ENCODE data around the gene DIP2C. TPM values are rescaled to one million over a fixed set of nuclear protein-coding genes. Genes with fewer than 3 reads are reported as not detected.

DIP2C gene
- total and polyA plus RNA-seq, 2 donors from 2014 or later, result 6.2 to 22.6 TPM

GRCh38 chr10:519055-519715 lies 170.3 kb downstream of the DIP2C start:
- Histone ChIP-seq H3K27me3 (ENCODE audit: control insufficient read depth, insufficient read depth, low read length) (no peaks in the 10 kb centered on the region), H3K4me1 (ENCODE audit: control insufficient read depth in 2 of 3, insufficient read depth in 2 of 3, low read depth in 1 of 3, low read length in 3 of 3) (no peaks in the 10 kb centered on the region), H3K27ac (ENCODE audit: low read depth in 2 of 2, low read length in 2 of 2) (no peak overlapping the region), H3K9me3 (ENCODE audit: control insufficient read depth in 2 of 3, insufficient read depth in 1 of 3, low read length in 3 of 3) (no peaks in the 10 kb centered on the region), H3K9ac (ENCODE audit: low read length in 3 of 3) (no peak overlapping the region), H3K4me3 (ENCODE audit: low read length in 3 of 3) (no peak overlapping the region), H3K36me3 (ENCODE audit: control insufficient read depth in 2 of 3, insufficient read depth in 3 of 3, low read length in 3 of 3) (no peaks in the 10 kb centered on the region)
- no peak for TF ChIP-seq CTCF (IDR thresholded peaks at IDR 0.05; ENCODE audit: borderline replicate concordance, extremely low read depth, insufficient read depth)
- FAIRE-seq, result no peak
- DNase-seq, result no peak
- intact Hi-C loops (cut with DNase I), result no loop called here

DNA sequence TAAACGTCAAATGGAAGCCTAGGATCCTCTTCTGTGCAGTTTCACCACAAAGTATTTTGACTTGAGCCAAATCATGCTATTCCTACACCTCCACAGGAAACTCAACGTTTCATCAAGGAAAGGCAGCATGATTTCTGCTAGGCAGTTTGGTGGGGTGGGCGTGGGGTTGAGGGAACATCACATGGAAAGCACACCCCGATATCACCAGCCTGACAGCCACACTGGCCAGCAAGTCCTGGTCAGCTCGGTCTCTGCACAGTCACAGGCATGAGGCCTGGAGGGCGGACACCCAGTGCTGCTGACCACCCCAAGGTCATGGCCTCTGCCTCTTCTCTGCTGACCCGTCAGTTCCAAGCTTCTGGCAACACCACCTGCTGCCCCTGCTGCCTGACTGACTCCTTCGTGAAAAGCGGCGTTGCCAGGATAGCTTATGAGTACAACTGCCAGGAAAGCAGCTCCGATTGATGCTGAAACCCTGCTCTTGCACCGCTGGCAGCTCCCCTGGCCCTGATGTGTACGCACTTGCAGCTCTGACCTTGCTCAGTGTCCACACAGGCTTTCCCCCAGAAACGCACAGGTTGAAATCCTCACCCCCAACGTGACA lies 171.5 kb downstream of the DIP2C start:
- Histone ChIP-seq H3K4me1 (ENCODE audit: control insufficient read depth in 2 of 3, insufficient read depth in 2 of 3, low read depth in 1 of 3, low read length in 3 of 3) (peaks cover 0 to 7% (median 0%) of the 10 kb centered on the region in 3 donors), H3K9me3 (ENCODE audit: control insufficient read depth in 2 of 3, insufficient read depth in 1 of 3, low read length in 3 of 3) (no peaks in the 10 kb centered on the region), H3K27me3 (ENCODE audit: control insufficient read depth, insufficient read depth, low read length) (no peaks in the 10 kb centered on the region), H3K4me3 (ENCODE audit: low read length in 3 of 3) (no peak overlapping the region), H3K9ac (ENCODE audit: low read length in 3 of 3) (no peak overlapping the region), H3K36me3 (ENCODE audit: control insufficient read depth in 2 of 3, insufficient read depth in 3 of 3, low read length in 3 of 3) (no peaks in the 10 kb centered on the region), H3K27ac (ENCODE audit: low read depth in 2 of 2, low read length in 2 of 2) (no peak overlapping the region)
- TF ChIP-seq CTCF (IDR thresholded peaks at IDR 0.05; ENCODE audit: borderline replicate concordance, extremely low read depth, insufficient read depth), result no peak
- FAIRE-seq (no peak), DNase-seq (peak in 2 of 5 donors; percentile 39 to 58)
- intact Hi-C loops (cut with DNase I), result no loop called here

GRCh38 chr10:517241-517830 lies 172.1 kb downstream of the DIP2C start:
- Histone ChIP-seq H3K27me3 (ENCODE audit: control insufficient read depth, insufficient read depth, low read length) (no peaks in the 10 kb centered on the region), H3K9ac (ENCODE audit: low read length in 3 of 3) (no peak overlapping the region), H3K36me3 (ENCODE audit: control insufficient read depth in 2 of 3, insufficient read depth in 3 of 3, low read length in 3 of 3) (no peaks in the 10 kb centered on the region), H3K27ac (ENCODE audit: low read depth in 2 of 2, low read length in 2 of 2) (no peak overlapping the region), H3K4me1 (ENCODE audit: control insufficient read depth in 2 of 3, insufficient read depth in 2 of 3, low read depth in 1 of 3, low read length in 3 of 3) (peaks cover 0 to 7% (median 0%) of the 10 kb centered on the region in 3 donors), H3K9me3 (ENCODE audit: control insufficient read depth in 2 of 3, insufficient read depth in 1 of 3, low read length in 3 of 3) (no peaks in the 10 kb centered on the region), H3K4me3 (ENCODE audit: low read length in 3 of 3) (no peak overlapping the region)
- FAIRE-seq, result no peak
- DNase-seq, result peak in 1 of 5 donors; percentile 24
- intact Hi-C loops (cut with DNase I), result no loop called here
- TF ChIP-seq CTCF (IDR thresholded peaks at IDR 0.05; ENCODE audit: borderline replicate concordance, extremely low read depth, insufficient read depth), result no peak

Data from kidney (tissue), 14 donors.